Astrocyte (in vitro differentiated cells and primary cell): Measurements from ENCODE around the gene ERVW-1. TPM values are rescaled to one million over a fixed set of nuclear protein-coding genes. Genes with fewer than 3 reads are reported as not detected.
"Not testable (repeated sequence)": the region's sequence is repeated elsewhere in the genome, so short reads cannot be mapped to it uniquely, and the experiment has no call there.

Experiments
- DNase-seq: peaks from one replicate; pipeline ENCODE4 v3.0.0-alpha.2; 2010; ENCODE audit warnings: low read depth
- FAIRE-seq: peaks from 2 replicates; lab custom pipeline; 2011; peaks lifted over from hg19 to GRCh38; lab: Jason Lieb, UNC
- H2AFZ ChIP-seq: 2 replicates; pipeline ENCODE4 v1.6.0; 2012; ENCODE audit warnings: low read depth, low read length, inconsistent platforms
- H3K27ac ChIP-seq: 2 replicates; pipeline ENCODE4 v1.5.1; 2011; ENCODE audit warnings: low read depth, low read length, inconsistent platforms
- H3K27me3 ChIP-seq: 2 replicates; pipeline ENCODE4 v1.6.0; 2011; ENCODE audit warnings: low read length, inconsistent platforms; ENCODE audit not compliant: insufficient read depth
- H3K36me3 ChIP-seq: 2 replicates; pipeline ENCODE4 v1.5.1; 2011; ENCODE audit warnings: low read length, inconsistent platforms; ENCODE audit not compliant: insufficient read depth
- H3K4me1 ChIP-seq: 2 replicates; pipeline ENCODE4 v1.5.1; 2011; ENCODE audit warnings: low read length, inconsistent platforms; ENCODE audit not compliant: insufficient read depth
- H3K4me2 ChIP-seq: 2 replicates; pipeline ENCODE4 v1.6.0; 2012; ENCODE audit warnings: low read length, inconsistent platforms
- H3K4me3 ChIP-seq: 2 replicates; pipeline ENCODE4 v1.5.1; 2011; ENCODE audit warnings: low read depth, mild to moderate bottlenecking, low read length, inconsistent platforms; ENCODE audit not compliant: insufficient read depth
- H3K79me2 ChIP-seq: 2 replicates; pipeline ENCODE4 v1.6.0; 2012; ENCODE audit warnings: mild to moderate bottlenecking, low read length, inconsistent platforms; ENCODE audit not compliant: insufficient read depth
- H3K9ac ChIP-seq: 2 replicates; pipeline ENCODE4 v1.6.0; 2012; ENCODE audit warnings: mild to moderate bottlenecking, low read length, inconsistent platforms
- H3K9me3 ChIP-seq: 2 replicates; pipeline ENCODE4 v1.5.1; 2012; ENCODE audit warnings: low read depth, mild to moderate bottlenecking, low read length, inconsistent platforms; ENCODE audit not compliant: insufficient read depth
- H4K20me1 ChIP-seq: 2 replicates; pipeline ENCODE4 v1.6.0; 2012; ENCODE audit warnings: low read length, inconsistent platforms; ENCODE audit not compliant: insufficient read depth
- H3K27ac Mint-ChIP-seq: one replicate; pipeline ENCODE4 v1.8.0; 2021; ENCODE audit warnings: mild to moderate bottlenecking, mixed read lengths; ENCODE audit not compliant: unreplicated experiment
- H3K27me3 Mint-ChIP-seq: one replicate; pipeline ENCODE4 v1.8.0; 2021; ENCODE audit warnings: low read depth, mixed read lengths; ENCODE audit not compliant: unreplicated experiment
- H3K36me3 Mint-ChIP-seq: one replicate; pipeline ENCODE4 v1.8.0; 2021; ENCODE audit warnings: low read depth, mixed read lengths; ENCODE audit not compliant: unreplicated experiment
- H3K4me1 Mint-ChIP-seq: one replicate; pipeline ENCODE4 v1.8.0; 2021; ENCODE audit warnings: low read depth, mixed read lengths; ENCODE audit not compliant: unreplicated experiment
- H3K4me3 Mint-ChIP-seq: one replicate; pipeline ENCODE4 v1.8.0; 2021; ENCODE audit warnings: mild to moderate bottlenecking, moderate library complexity, mixed read lengths; ENCODE audit not compliant: unreplicated experiment
- H3K9me3 Mint-ChIP-seq: one replicate; pipeline ENCODE4 v1.8.0; 2021; ENCODE audit warnings: mild to moderate bottlenecking, mixed read lengths; ENCODE audit not compliant: unreplicated experiment
- CTCF ChIP-seq: IDR thresholded peaks from 2 replicates; pipeline ENCODE4 v1.5.1; 2011; ENCODE audit warnings: low read depth, mild to moderate bottlenecking, inconsistent platforms, low read length, moderate library complexity; ENCODE audit not compliant: insufficient read depth
- EZH2 ChIP-seq: IDR thresholded peaks from 2 replicates; pipeline ENCODE4 v1.6.1; 2012; ENCODE audit warnings: mild to moderate bottlenecking, low read length, inconsistent platforms; ENCODE audit not compliant: insufficient read depth
- total RNA-seq: library from RNA; stranded (reverse); gene quantifications from 2 replicates; pipeline ENCODE4 v1.2.1, GENCODE V29; 2021

The ERVW-1 gene
- total RNA-seq, 1 donor from 2014 or later = not detected

GRCh38 chr7:92473989-92474388, 3.8 kb downstream of the ERVW-1 start:
- H3K9me3 ChIP-seq, H2AFZ ChIP-seq, H3K4me2 ChIP-seq, H3K27me3 ChIP-seq, H3K9me3 Mint-ChIP-seq, H4K20me1 ChIP-seq, H3K27me3 Mint-ChIP-seq, H3K79me2 ChIP-seq, H3K4me3 Mint-ChIP-seq, H3K4me1 Mint-ChIP-seq, DNase-seq, H3K27ac Mint-ChIP-seq, H3K4me1 ChIP-seq, H3K9ac ChIP-seq, H3K36me3 ChIP-seq, H3K27ac ChIP-seq, H3K4me3 ChIP-seq, FAIRE-seq: not testable (repeated sequence)
- peaks cover 35% of the 10 kb centered on the region for H3K36me3 Mint-ChIP-seq

GRCh38 chr7:92468589-92468988, 9.2 kb downstream of the ERVW-1 start:
- H3K27ac ChIP-seq, H4K20me1 ChIP-seq, H3K9me3 ChIP-seq, H3K4me2 ChIP-seq, H3K4me1 Mint-ChIP-seq, H3K27me3 ChIP-seq, FAIRE-seq, H3K36me3 ChIP-seq, H3K4me3 Mint-ChIP-seq, DNase-seq, H3K27me3 Mint-ChIP-seq, H3K27ac Mint-ChIP-seq, H3K4me3 ChIP-seq, H3K4me1 ChIP-seq, H3K79me2 ChIP-seq, H2AFZ ChIP-seq, H3K9ac ChIP-seq: not testable (repeated sequence)
- Mint-ChIP-seq H3K9me3 (peaks cover 11% of the 10 kb centered on the region), H3K36me3 (peaks cover 41% of the 10 kb centered on the region)

GRCh38 chr7:92466682-92467081, 11.1 kb downstream of the ERVW-1 start:
- H3K79me2 ChIP-seq = no peaks in the 10 kb centered on the region
- no peak overlapping the region for H3K27ac ChIP-seq
- Mint-ChIP-seq H3K9me3 (peaks cover 11% of the 10 kb centered on the region), H3K4me1 (no peaks in the 10 kb centered on the region), H3K27ac (no peak overlapping the region), H3K4me3 (no peak overlapping the region), H3K27me3 (no peaks in the 10 kb centered on the region), H3K36me3 (peaks cover 37% of the 10 kb centered on the region)
- TF ChIP-seq CTCF (no peak), EZH2 (no peak)
- no peaks in the 10 kb centered on the region for H3K27me3 ChIP-seq
- no peaks in the 10 kb centered on the region for H3K36me3 ChIP-seq
- no peaks in the 10 kb centered on the region for H4K20me1 ChIP-seq
- no peak overlapping the region for H3K4me2 ChIP-seq
- no peak for DNase-seq
- FAIRE-seq = no peak
- no peaks in the 10 kb centered on the region for H3K9me3 ChIP-seq
- no peak overlapping the region for H3K4me3 ChIP-seq
- H2AFZ ChIP-seq = no peak overlapping the region
- H3K9ac ChIP-seq = no peak overlapping the region
- no peaks in the 10 kb centered on the region for H3K4me1 ChIP-seq

- no peaks in the 10 kb centered on the region for H3K36me3 ChIP-seq
- no peaks in the 10 kb centered on the region for H3K27me3 ChIP-seq
- no peak overlapping the region for H2AFZ ChIP-seq
- FAIRE-seq (no peak), DNase-seq (no peak)
- no peak overlapping the region for H3K9ac ChIP-seq
- peaks cover 8% of the 10 kb centered on the region for H3K9me3 Mint-ChIP-seq
- no peak overlapping the region for H3K27ac Mint-ChIP-seq
- H3K79me2 ChIP-seq = no peaks in the 10 kb centered on the region
- H3K36me3 Mint-ChIP-seq = peaks cover 27% of the 10 kb centered on the region
- no peaks in the 10 kb centered on the region for H3K27me3 Mint-ChIP-seq
- H3K9me3 ChIP-seq = no peaks in the 10 kb centered on the region
- no peak overlapping the region for H3K4me2 ChIP-seq
- no peaks in the 10 kb centered on the region for H3K4me1 Mint-ChIP-seq
- H3K4me3 Mint-ChIP-seq = no peak overlapping the region
- no peak overlapping the region for H3K4me3 ChIP-seq
- H4K20me1 ChIP-seq = no peaks in the 10 kb centered on the region
- no peaks in the 10 kb centered on the region for H3K4me1 ChIP-seq
- TF ChIP-seq EZH2 (no peak), CTCF (no peak)
- no peak overlapping the region for H3K27ac ChIP-seq
Measured at GRCh38 chr7:92464515-92464914, 13.2 kb downstream of the ERVW-1 start.
